KMS-11 (cell line): Measurements from ENCODE around the gene GALNTL6.

ENCODE experiments used
- H2AFZ ChIP-seq: fragments of 200-600 bp; sonication (generic); 2 replicates; pipeline ENCODE4 v1.6.1; 2016; ENCODE audit warnings: antibody characterized with exemption, mixed run types, low read depth
- H3K27ac ChIP-seq: fragments of 200-600 bp; sonication (generic); 2 replicates; pipeline ENCODE4 v1.6.1; 2016; ENCODE audit warnings: mild to moderate bottlenecking, mixed run types
- H3K27me3 ChIP-seq: fragments of 200-600 bp; sonication (generic); 2 replicates; pipeline ENCODE4 v1.6.1; 2017; ENCODE audit warnings: mild to moderate bottlenecking, low read depth, mixed run types, moderate library complexity; ENCODE audit not compliant: insufficient read depth
- H3K36me3 ChIP-seq: fragments of 200-600 bp; sonication (generic); 2 replicates; pipeline ENCODE4 v1.6.1; 2017; ENCODE audit warnings: mild to moderate bottlenecking, mixed run types; ENCODE audit not compliant: insufficient read depth
- H3K4me1 ChIP-seq: fragments of 200-600 bp; sonication (generic); 2 replicates; pipeline ENCODE4 v1.6.1; 2016; ENCODE audit warnings: mild to moderate bottlenecking, low read depth, mixed run types; ENCODE audit not compliant: poor library complexity, severe bottlenecking
- H3K4me2 ChIP-seq: fragments of 200-600 bp; sonication (generic); 2 replicates; pipeline ENCODE4 v1.7.0; 2016; ENCODE audit warnings: mild to moderate bottlenecking, mixed run types
- H3K4me3 ChIP-seq: fragments of 200-600 bp; sonication (generic); IDR thresholded peaks from 2 replicates; pipeline ENCODE4 v1.6.1; 2017; ENCODE audit warnings: low read depth, low read length, mixed read lengths; ENCODE audit not compliant: insufficient read depth
- H3K79me2 ChIP-seq: fragments of 200-600 bp; sonication (generic); 2 replicates; pipeline ENCODE4 v1.6.1; 2016; ENCODE audit warnings: low read depth, mixed run types; ENCODE audit not compliant: insufficient read depth
- H3K9ac ChIP-seq: fragments of 200-600 bp; sonication (generic); 2 replicates; pipeline ENCODE4 v1.6.1; 2016; ENCODE audit warnings: mild to moderate bottlenecking, mixed run types
- H4K20me1 ChIP-seq: fragments of 200-600 bp; sonication (generic); 2 replicates; pipeline ENCODE4 v1.6.1; 2016; ENCODE audit warnings: mild to moderate bottlenecking, mixed run types; ENCODE audit not compliant: insufficient read depth
- CTCF ChIP-seq: fragments of 200-600 bp; sonication (generic); conservative IDR thresholded peaks from 2 replicates; pipeline ENCODE4 v1.6.1; 2017; ENCODE audit warnings: low read depth, mild to moderate bottlenecking, antibody characterized with exemption, low read length, moderate library complexity, mixed read lengths

GALNTL6 gene

GRCh38 chr4:172858731-172859230 is 1045.6 kb downstream of the GALNTL6 start:
- Histone ChIP-seq H3K4me3 (no peak overlapping the region), H3K9ac (no peak overlapping the region), H3K27ac (no peak overlapping the region), H3K27me3 (no peaks in the 10 kb centered on the region), H3K79me2 (no peaks in the 10 kb centered on the region), H2AFZ (no peak overlapping the region), H3K36me3 (no peaks in the 10 kb centered on the region), H3K4me2 (no peak overlapping the region), H3K4me1 (no peaks in the 10 kb centered on the region), H4K20me1 (no peaks in the 10 kb centered on the region)
- TF ChIP-seq CTCF: no peak

GRCh38 chr4:172865103-172865502 is 1051.9 kb downstream of the GALNTL6 start:
- TF ChIP-seq CTCF: no peak
- H3K27ac ChIP-seq: no peak overlapping the region
- no peak overlapping the region for H2AFZ ChIP-seq

GRCh38 chr4:172865531-172866127 is 1052.4 kb downstream of the GALNTL6 start:
- no peak overlapping the region for H2AFZ ChIP-seq
- H4K20me1 ChIP-seq: no peaks in the 10 kb centered on the region
- H3K36me3 ChIP-seq: no peaks in the 10 kb centered on the region
- H3K27ac ChIP-seq: no peak overlapping the region
- H3K4me2 ChIP-seq: no peak overlapping the region
- no peaks in the 10 kb centered on the region for H3K79me2 ChIP-seq
- no peak for TF ChIP-seq CTCF
- no peak overlapping the region for H3K4me3 ChIP-seq
- H3K27me3 ChIP-seq: no peaks in the 10 kb centered on the region
- H3K9ac ChIP-seq: no peak overlapping the region
- H3K4me1 ChIP-seq: no peaks in the 10 kb centered on the region

More at GRCh38 chr4:172865103-172865502, 1051.9 kb downstream of the GALNTL6 start:
- Histone ChIP-seq H3K4me3 (no peak overlapping the region), H3K79me2 (no peaks in the 10 kb centered on the region), H4K20me1 (no peaks in the 10 kb centered on the region), H3K4me1 (no peaks in the 10 kb centered on the region), H3K27me3 (no peaks in the 10 kb centered on the region), H3K9ac (no peak overlapping the region), H3K36me3 (no peaks in the 10 kb centered on the region), H3K4me2 (no peak overlapping the region)

GRCh38 chr4:172866421-172866820 is 1053.2 kb downstream of the GALNTL6 start:
- Histone ChIP-seq H3K9ac (no peak overlapping the region), H3K4me1 (no peaks in the 10 kb centered on the region), H3K4me3 (no peak overlapping the region), H3K36me3 (no peaks in the 10 kb centered on the region), H3K79me2 (no peaks in the 10 kb centered on the region), H3K27me3 (no peaks in the 10 kb centered on the region), H3K27ac (no peak overlapping the region), H2AFZ (no peak overlapping the region), H3K4me2 (no peak overlapping the region), H4K20me1 (no peaks in the 10 kb centered on the region)
- TF ChIP-seq CTCF: no peak
